PC-3 (cell line): Measurements from ENCODE around the gene SPINK6.

Source experiments
- CTCF ChIP-seq: fragments of 300-600 bp; sonication (generic); conservative IDR thresholded peaks from 2 replicates; pipeline ENCODE4 v1.5.1; 2017; ENCODE audit warnings: antibody characterized with exemption, low read depth, mild to moderate bottlenecking, low read length
- EZH2phosphoT487 ChIP-seq: fragments of 300-600 bp; sonication (generic); IDR thresholded peaks from 2 replicates; pipeline ENCODE4 v1.6.1; 2018; ENCODE audit warnings: mild to moderate bottlenecking, antibody characterized with exemption, low read length, borderline replicate concordance

DNA sequence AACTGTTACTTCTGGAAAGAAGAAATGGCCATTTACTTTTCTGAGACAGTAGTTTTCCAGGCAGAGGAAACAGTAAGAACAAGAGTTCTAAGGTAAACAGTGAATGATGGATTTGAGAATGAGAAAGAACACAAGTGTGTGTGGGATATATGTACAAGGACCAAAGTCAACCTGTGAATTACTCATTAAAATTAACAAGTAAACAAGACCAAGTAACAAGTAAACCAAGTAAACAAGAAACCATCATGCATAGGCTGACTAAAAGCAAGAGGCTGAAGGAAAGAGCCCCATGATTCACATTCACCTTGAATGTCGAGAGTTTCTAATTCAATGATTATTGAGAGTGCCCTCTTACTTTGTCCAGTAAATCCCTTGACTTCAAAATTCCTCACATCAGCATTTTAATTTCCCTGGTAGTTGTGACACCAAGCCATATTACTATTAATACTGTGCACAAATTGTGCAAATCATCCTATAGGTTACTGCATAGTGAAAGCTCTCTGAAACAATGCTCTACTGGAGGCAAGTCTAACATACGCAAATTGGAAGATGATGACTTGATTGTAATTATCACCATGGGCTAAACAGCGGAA is 25.6 kb downstream of the SPINK6 start:
- TF ChIP-seq CTCF (no peak), EZH2phosphoT487 (no peak)
